Measurements from ENCODE around the gene TRIM29. TPM values are rescaled to one million over a fixed set of nuclear protein-coding genes. Genes with fewer than 3 reads are reported as not detected.

Gene TRIM29
- total and polyA plus RNA-seq, 2 donors (not counting 1 experiment from before 2014, with no cell fraction given) = not detected

DNA sequence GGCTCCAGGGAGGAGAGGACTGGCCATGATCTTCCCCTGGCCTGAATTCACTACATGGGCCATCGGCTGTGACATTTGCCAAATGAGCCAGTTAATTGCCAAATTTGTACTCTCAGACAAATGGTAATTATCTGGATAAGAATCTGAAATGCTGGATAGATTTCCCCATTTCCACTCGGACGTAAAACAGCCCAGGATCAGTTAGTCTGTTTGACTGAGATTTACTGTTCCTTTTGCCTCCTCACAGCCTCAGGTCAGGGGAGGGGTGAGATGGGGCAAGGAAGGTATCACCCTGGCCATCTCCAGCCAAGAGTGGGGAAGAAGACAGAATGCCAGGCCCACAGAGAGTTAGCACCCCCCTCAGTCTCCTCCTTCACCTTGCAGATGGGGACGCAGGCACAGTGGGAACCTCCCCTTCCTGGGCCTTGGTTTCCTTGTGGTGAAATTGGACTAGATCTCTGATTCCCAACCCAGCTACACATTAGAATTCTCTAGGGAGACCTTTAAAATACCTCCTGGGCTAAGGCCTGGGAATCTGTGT, 5.2 kb downstream of the TRIM29 start:
- H3K9me3 ChIP-seq (ENCODE audit: control insufficient read depth, insufficient read depth, low read depth, low read length) = no peaks in the 10 kb centered on the region
- H3K9ac ChIP-seq (ENCODE audit: insufficient read depth, low read length) = no peak overlapping the region
- no peak overlapping the region for H3K27ac ChIP-seq (ENCODE audit: insufficient read depth, low read length)
- no peaks in the 10 kb centered on the region for H3K79me2 ChIP-seq (ENCODE audit: control insufficient read depth, insufficient read depth, low read length)
- H3K4me3 ChIP-seq (replicated peaks in 1 of 4; ENCODE audit: control extremely low read depth in 1 of 4, insufficient read depth in 1 of 4, low read depth in 3 of 4, low read length in 4 of 4) = no peak overlapping the region
- TF ChIP-seq EZH2 (IDR thresholded peaks at IDR 0.05; ENCODE audit: low read length, missing control alignments) = no peak
- TF ChIP-seq, protein P1, sequence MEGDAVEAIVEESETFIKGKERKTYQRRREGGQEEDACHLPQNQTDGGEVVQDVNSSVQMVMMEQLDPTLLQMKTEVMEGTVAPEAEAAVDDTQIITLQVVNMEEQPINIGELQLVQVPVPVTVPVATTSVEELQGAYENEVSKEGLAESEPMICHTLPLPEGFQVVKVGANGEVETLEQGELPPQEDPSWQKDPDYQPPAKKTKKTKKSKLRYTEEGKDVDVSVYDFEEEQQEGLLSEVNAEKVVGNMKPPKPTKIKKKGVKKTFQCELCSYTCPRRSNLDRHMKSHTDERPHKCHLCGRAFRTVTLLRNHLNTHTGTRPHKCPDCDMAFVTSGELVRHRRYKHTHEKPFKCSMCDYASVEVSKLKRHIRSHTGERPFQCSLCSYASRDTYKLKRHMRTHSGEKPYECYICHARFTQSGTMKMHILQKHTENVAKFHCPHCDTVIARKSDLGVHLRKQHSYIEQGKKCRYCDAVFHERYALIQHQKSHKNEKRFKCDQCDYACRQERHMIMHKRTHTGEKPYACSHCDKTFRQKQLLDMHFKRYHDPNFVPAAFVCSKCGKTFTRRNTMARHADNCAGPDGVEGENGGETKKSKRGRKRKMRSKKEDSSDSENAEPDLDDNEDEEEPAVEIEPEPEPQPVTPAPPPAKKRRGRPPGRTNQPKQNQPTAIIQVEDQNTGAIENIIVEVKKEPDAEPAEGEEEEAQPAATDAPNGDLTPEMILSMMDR (conservative IDR thresholded peaks at IDR 0.05 in 1 of 2, IDR thresholded peaks at IDR 0.05 in 1 of 2; ENCODE audit: low read depth in 1 of 2, low read length in 2 of 2) = no peak
- no peaks in the 10 kb centered on the region for H3K4me1 ChIP-seq (ENCODE audit: control insufficient read depth, extremely low read depth, insufficient read depth, low read length)
- H2AFZ ChIP-seq (ENCODE audit: low read length) = no peak overlapping the region
- H3K4me2 ChIP-seq (ENCODE audit: extremely low read depth, insufficient read depth, low read length) = no peak overlapping the region
- no peak for DNase-seq (ENCODE audit: low read depth in 2 of 2)
- H4K20me1 ChIP-seq (ENCODE audit: control insufficient read depth, extremely low read depth, insufficient read depth, low read length) = no peaks in the 10 kb centered on the region
- no peaks in the 10 kb centered on the region for H3K36me3 ChIP-seq (ENCODE audit: control insufficient read depth, insufficient read depth, low read length)
- peaks cover 8% of the 10 kb centered on the region for H3K27me3 ChIP-seq (ENCODE audit: control insufficient read depth, insufficient read depth, low read length)

DNA sequence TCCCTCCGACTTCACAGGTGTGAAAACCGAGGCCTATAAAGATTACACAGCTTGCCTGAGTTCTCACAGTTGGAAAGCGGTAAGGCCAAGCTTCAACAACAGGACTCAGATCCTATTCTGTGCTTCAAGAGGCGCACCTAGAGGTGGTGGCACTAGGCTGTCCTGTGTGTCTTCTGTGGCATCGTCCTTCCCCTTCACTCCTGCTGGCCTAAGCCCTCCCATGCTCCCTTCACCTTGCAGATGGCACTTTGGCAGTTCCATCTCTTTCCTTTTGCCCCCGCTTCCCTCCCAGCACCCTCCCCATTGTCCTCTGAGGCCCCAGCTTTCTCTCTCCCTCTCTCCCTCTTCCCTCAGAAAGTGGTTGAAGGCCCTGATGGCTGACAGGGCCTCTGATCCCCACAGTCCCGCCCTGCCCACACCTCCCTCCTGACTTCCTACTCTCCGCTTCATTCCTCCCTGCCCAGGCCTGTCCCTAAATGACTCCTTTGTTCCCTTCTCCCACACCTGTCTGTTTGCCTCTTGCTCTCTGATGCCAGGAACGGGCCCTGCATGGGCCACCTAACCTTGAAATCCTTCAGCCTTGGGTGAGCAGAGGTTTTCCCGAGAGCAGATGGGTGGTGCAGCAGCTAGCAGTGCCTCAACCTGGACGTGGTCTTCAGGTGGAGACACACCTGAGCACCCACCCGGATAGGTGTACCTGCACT, 5.8 kb downstream of the TRIM29 start:
- Histone ChIP-seq H3K4me1 (ENCODE audit: control insufficient read depth, extremely low read depth, insufficient read depth, low read length) (no peaks in the 10 kb centered on the region), H3K36me3 (ENCODE audit: control insufficient read depth, insufficient read depth, low read length) (no peaks in the 10 kb centered on the region), H3K4me2 (ENCODE audit: extremely low read depth, insufficient read depth, low read length) (no peak overlapping the region), H4K20me1 (ENCODE audit: control insufficient read depth, extremely low read depth, insufficient read depth, low read length) (no peaks in the 10 kb centered on the region), H3K4me3 (replicated peaks in 1 of 4; ENCODE audit: control extremely low read depth in 1 of 4, insufficient read depth in 1 of 4, low read depth in 3 of 4, low read length in 4 of 4) (no peak overlapping the region), H3K27ac (ENCODE audit: insufficient read depth, low read length) (no peak overlapping the region), H2AFZ (ENCODE audit: low read length) (no peak overlapping the region), H3K79me2 (ENCODE audit: control insufficient read depth, insufficient read depth, low read length) (no peaks in the 10 kb centered on the region), H3K9me3 (ENCODE audit: control insufficient read depth, insufficient read depth, low read depth, low read length) (no peaks in the 10 kb centered on the region), H3K9ac (ENCODE audit: insufficient read depth, low read length) (no peak overlapping the region), H3K27me3 (ENCODE audit: control insufficient read depth, insufficient read depth, low read length) (peaks cover 8% of the 10 kb centered on the region)
- no peak for DNase-seq (ENCODE audit: low read depth in 2 of 2)
- no peak for TF ChIP-seq EZH2 (IDR thresholded peaks at IDR 0.05; ENCODE audit: low read length, missing control alignments)
- TF ChIP-seq, protein P1 (conservative IDR thresholded peaks at IDR 0.05 in 1 of 2, IDR thresholded peaks at IDR 0.05 in 1 of 2; ENCODE audit: low read depth in 1 of 2, low read length in 2 of 2) = no peak

DNA sequence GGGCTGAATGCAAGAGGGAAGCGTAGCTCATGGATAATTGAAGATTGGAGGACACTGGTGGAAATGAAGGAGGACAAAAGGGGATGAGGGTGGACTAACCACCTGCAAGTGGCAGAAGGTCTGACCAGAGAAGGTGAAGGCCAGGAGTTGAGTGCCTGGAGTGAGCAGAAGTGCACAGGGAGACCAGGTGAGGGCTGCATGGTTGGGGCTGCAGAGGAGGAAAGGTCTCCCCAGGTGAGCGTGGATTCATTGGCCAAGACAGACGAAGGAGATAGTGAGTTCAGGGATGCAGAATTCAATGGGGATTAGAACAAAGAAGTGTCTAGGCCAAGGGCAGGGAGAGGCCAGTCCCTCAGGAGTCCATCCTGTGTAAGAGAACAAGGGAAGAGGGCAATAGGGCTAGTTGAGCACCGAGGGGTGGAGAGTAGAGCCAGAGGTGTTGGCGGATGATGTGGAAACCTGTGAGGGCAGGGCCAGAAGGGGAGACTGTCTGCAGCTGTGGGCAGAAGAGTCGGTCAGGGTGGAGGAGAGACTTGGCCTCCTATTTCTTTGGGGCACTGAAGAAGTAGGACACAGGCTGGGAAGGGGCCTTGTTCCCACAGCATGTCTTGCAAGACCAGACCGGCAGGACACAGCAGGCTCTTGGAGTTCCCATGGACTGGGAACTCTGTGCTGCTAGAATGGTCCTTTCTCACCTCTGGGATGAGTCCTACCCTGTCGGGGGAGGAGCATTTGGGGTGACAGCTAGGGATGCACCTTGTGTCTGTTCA, 6.7 kb downstream of the TRIM29 start:
- Histone ChIP-seq H4K20me1 (ENCODE audit: control insufficient read depth, extremely low read depth, insufficient read depth, low read length) (no peaks in the 10 kb centered on the region), H3K27ac (ENCODE audit: insufficient read depth, low read length) (no peak overlapping the region), H3K4me1 (ENCODE audit: control insufficient read depth, extremely low read depth, insufficient read depth, low read length) (no peaks in the 10 kb centered on the region), H3K27me3 (ENCODE audit: control insufficient read depth, insufficient read depth, low read length) (peaks cover 8% of the 10 kb centered on the region), H3K9me3 (ENCODE audit: control insufficient read depth, insufficient read depth, low read depth, low read length) (no peaks in the 10 kb centered on the region), H3K36me3 (ENCODE audit: control insufficient read depth, insufficient read depth, low read length) (no peaks in the 10 kb centered on the region), H3K4me2 (ENCODE audit: extremely low read depth, insufficient read depth, low read length) (no peak overlapping the region), H3K4me3 (replicated peaks in 1 of 4; ENCODE audit: control extremely low read depth in 1 of 4, insufficient read depth in 1 of 4, low read depth in 3 of 4, low read length in 4 of 4) (no peak overlapping the region), H2AFZ (ENCODE audit: low read length) (no peak overlapping the region), H3K79me2 (ENCODE audit: control insufficient read depth, insufficient read depth, low read length) (no peaks in the 10 kb centered on the region), H3K9ac (ENCODE audit: insufficient read depth, low read length) (no peak overlapping the region)
- TF ChIP-seq, protein P1 (conservative IDR thresholded peaks at IDR 0.05 in 1 of 2, IDR thresholded peaks at IDR 0.05 in 1 of 2; ENCODE audit: low read depth in 1 of 2, low read length in 2 of 2) = no peak
- TF ChIP-seq EZH2 (IDR thresholded peaks at IDR 0.05; ENCODE audit: low read length, missing control alignments) = no peak
- DNase-seq (ENCODE audit: low read depth in 2 of 2) = no peak
